Activated CD4-positive, alpha-beta T cell treated with anti-CD3 and anti-CD28 coated beads, Interleukin-2, amount 50 U/mL, for 48 hours (primary cell): ENCODE data around the gene CHD1.

Experiments used
- DNase-seq, 2 experiments: peaks; one replicate each; pipeline ENCODE4 v3.0.0-alpha.2; 2020

Gene CHD1

DNA sequence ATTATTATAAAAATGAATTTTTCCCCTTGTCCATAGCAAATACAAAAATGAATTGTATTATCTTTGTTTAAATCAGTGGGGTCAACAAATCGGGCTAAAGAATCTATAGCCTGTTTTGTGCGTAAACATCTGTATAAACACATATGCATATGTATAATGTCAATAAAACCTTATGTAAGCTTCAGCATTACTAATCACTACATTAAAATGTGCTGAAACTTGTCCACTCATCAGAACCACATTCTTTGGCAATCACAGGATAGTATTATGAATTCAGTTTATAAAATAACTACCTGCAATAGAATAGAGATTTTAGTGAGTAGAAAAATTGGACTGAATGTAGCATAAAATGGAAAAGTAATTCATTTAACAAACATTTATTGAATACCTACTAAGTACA is 124.7 kb downstream of the CHD1 start:
- DNase-seq: no peak
